NT2/D1 (cell line): ENCODE data around the gene NCOA3.

Experiments
- DNase-seq: peaks from one replicate; pipeline ENCODE4 v3.0.0-alpha.2; 2011; ENCODE audit warnings: low read depth, low spot score
- H3K27me3 ChIP-seq: 2 replicates; pipeline ENCODE4 v1.6.0; 2011; ENCODE audit warnings: mild to moderate bottlenecking; ENCODE audit not compliant: insufficient read length, insufficient read depth
- H3K36me3 ChIP-seq: 2 replicates; pipeline ENCODE4 v1.6.1; 2011; ENCODE audit warnings: mild to moderate bottlenecking, low read length, mixed read lengths; ENCODE audit not compliant: insufficient read depth, insufficient read length
- H3K4me1 ChIP-seq: 2 replicates; pipeline ENCODE4 v1.5.1; 2011; ENCODE audit not compliant: insufficient read depth, insufficient read length
- H3K4me3 ChIP-seq: 2 replicates; pipeline ENCODE4 v1.5.1; 2011; ENCODE audit warnings: low read depth; ENCODE audit not compliant: insufficient read length
- H3K9ac ChIP-seq: 2 replicates; pipeline ENCODE4 v1.6.0; 2011; ENCODE audit warnings: low read depth; ENCODE audit not compliant: insufficient read length
- H3K9me3 ChIP-seq: 2 replicates; pipeline ENCODE4 v1.5.1; 2011; ENCODE audit warnings: mild to moderate bottlenecking, low read length; ENCODE audit not compliant: insufficient read depth
- SUZ12 ChIP-seq: IDR thresholded peaks from 2 replicates; pipeline ENCODE4 v1.6.1; 2011; ENCODE audit not compliant: insufficient read length, insufficient read depth; ENCODE audit errors: extremely low read depth
- YY1 ChIP-seq: IDR thresholded peaks from 2 replicates; pipeline ENCODE4 v1.6.1; 2011; ENCODE audit not compliant: insufficient read length, insufficient read depth
- ZNF274 ChIP-seq: IDR thresholded peaks from 2 replicates; pipeline ENCODE4 v1.6.1; 2011; ENCODE audit warnings: mild to moderate bottlenecking, low read depth, low read length

The NCOA3 gene

DNA sequence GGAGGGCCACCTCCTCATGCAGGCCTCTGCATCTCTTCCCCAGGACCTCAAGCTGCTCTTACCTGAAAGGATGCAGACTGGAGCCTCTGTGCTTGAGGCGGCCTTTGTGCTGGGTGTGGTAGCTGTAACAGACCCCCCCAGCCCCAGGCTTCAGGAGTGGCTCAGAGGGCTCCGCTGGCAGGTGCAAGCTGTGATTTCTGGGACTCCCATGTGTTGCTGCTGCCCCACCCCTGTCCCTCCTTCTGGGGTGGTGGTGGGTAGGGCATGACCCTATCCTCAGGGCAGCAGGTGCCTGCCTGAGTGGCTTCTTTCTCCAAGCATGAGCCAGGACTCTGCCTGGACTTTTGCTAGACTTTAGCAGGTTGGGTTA lies 162.4 kb downstream of the NCOA3 start:
- Histone ChIP-seq H3K9me3 (no peaks in the 10 kb centered on the region), H3K9ac (no peak overlapping the region), H3K4me3 (no peak overlapping the region), H3K36me3 (peaks cover 94% of the 10 kb centered on the region), H3K4me1 (peaks cover 18% of the 10 kb centered on the region), H3K27me3 (no peaks in the 10 kb centered on the region)
- no peak for DNase-seq
- TF ChIP-seq SUZ12 (no peak), ZNF274 (no peak), YY1 (no peak)

DNA sequence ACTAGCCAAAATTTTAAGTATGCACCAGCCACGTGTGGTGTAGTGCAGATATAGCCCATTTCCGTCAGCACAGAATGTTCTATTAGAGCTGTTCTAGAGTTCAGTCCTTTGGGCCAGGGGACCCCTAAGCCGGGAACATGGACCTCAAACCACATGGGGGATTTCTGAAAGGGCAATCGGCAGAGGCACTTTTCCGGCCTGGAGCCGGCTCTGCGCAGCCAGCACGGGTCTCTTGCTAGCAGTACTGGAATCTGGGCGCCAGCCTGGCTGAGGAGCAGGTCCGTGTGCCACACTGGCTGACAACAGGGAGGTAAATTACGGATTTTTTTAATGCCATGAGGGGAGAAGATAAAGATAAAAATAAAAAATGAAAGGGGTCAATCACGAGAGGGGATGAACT lies 163.1 kb downstream of the NCOA3 start:
- TF ChIP-seq ZNF274 (no peak), YY1 (no peak), SUZ12 (no peak)
- Histone ChIP-seq H3K4me1 (peaks cover 18% of the 10 kb centered on the region), H3K27me3 (no peaks in the 10 kb centered on the region), H3K36me3 (peaks cover 94% of the 10 kb centered on the region), H3K9me3 (no peaks in the 10 kb centered on the region), H3K4me3 (no peak overlapping the region), H3K9ac (no peak overlapping the region)
- DNase-seq: no peak

DNA sequence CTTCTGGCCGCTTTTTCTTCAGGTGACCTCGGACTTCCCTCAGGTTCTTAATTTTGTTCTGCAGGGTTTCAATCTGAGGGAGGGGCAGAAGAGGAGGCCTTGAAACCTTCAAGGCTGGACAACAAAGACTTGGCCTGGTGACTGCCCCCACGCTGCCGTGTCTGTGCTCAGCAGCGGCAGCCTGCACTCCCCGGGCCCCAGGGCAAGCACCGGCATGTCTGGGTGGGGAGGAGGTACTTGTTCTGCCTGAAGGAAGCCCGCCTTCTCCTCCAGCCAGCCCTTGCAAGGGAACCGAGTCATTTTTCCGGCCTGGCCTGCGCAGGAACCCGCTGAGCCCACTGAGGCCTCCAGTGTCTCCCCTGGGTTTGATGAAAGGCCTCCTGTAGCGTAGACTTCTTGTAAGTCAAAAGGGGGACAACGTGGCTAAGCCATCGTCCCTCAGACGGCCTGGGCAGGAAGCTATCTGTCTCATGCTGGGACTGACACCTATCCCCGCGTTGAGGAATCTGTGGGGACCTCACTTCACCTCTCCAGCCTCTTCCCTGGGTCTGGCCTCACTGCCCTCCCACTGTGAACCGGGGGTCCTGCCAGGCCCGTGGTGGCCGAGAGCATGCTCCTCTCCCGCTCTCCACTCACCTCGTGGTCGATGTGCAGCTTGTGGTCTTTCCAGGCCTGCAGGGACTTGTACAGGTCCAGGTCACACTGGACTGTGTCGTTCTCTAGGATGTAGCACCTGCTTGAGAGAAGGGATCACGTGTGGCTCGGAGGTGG lies 163.7 kb downstream of the NCOA3 start:
- no peak overlapping the region for H3K4me3 ChIP-seq
- DNase-seq: no peak
- peaks cover 18% of the 10 kb centered on the region for H3K4me1 ChIP-seq
- H3K36me3 ChIP-seq: peaks cover 92% of the 10 kb centered on the region
- no peaks in the 10 kb centered on the region for H3K9me3 ChIP-seq
- TF ChIP-seq ZNF274: no peak
- no peak for TF ChIP-seq YY1
- TF ChIP-seq SUZ12: no peak
- no peaks in the 10 kb centered on the region for H3K27me3 ChIP-seq
- no peak overlapping the region for H3K9ac ChIP-seq

DNA sequence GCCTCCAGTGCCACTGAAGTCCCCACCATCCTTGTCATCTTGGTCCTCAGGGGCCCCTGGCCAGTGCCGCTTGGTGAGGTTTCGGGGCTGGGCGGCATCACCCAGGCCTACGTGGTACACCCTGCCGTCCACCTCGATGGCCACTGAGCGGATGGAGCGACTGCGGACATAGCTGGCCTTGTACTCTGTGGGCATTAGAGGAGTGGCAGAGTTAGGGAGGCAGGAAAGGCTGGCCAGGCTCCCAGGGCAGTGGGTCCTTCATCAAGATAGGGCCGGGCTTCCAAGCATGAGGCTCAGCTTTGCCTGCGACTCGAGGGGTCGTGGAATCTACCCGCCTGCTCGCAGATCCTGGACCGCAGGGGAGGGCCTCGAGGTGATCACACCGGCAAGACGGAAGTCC lies 164.6 kb downstream of the NCOA3 start:
- Histone ChIP-seq H3K9ac (no peak overlapping the region), H3K36me3 (peaks cover 90% of the 10 kb centered on the region), H3K4me3 (no peak overlapping the region), H3K9me3 (no peaks in the 10 kb centered on the region), H3K4me1 (peaks cover 18% of the 10 kb centered on the region), H3K27me3 (no peaks in the 10 kb centered on the region)
- no peak for DNase-seq
- TF ChIP-seq YY1: no peak
- no peak for TF ChIP-seq ZNF274
- no peak for TF ChIP-seq SUZ12

DNA sequence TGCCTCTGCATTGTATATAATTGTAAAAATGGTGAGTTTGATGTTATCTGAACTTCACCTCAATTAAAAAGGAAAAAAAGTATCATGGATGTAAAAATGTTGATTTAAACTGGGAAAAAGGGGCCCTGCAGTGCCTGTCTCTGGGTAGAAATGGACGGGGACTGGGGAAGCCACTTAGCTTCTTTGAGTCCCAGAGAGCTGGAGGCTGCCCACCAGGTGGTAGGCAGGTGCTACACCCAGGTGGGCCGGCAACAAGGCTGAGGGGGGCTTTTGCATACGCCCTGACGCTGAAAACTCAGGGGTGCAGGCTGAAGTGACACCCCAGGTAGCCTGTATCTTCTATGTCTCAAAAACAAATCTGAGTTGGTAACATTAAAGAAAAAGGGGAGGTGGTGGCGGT lies 165.4 kb downstream of the NCOA3 start:
- no peak overlapping the region for H3K9ac ChIP-seq
- H3K27me3 ChIP-seq: no peaks in the 10 kb centered on the region
- no peak for DNase-seq
- peaks cover 18% of the 10 kb centered on the region for H3K4me1 ChIP-seq
- TF ChIP-seq YY1 (no peak), ZNF274 (no peak), SUZ12 (no peak)
- H3K9me3 ChIP-seq: no peaks in the 10 kb centered on the region
- peaks cover 89% of the 10 kb centered on the region for H3K36me3 ChIP-seq
- no peak overlapping the region for H3K4me3 ChIP-seq

DNA sequence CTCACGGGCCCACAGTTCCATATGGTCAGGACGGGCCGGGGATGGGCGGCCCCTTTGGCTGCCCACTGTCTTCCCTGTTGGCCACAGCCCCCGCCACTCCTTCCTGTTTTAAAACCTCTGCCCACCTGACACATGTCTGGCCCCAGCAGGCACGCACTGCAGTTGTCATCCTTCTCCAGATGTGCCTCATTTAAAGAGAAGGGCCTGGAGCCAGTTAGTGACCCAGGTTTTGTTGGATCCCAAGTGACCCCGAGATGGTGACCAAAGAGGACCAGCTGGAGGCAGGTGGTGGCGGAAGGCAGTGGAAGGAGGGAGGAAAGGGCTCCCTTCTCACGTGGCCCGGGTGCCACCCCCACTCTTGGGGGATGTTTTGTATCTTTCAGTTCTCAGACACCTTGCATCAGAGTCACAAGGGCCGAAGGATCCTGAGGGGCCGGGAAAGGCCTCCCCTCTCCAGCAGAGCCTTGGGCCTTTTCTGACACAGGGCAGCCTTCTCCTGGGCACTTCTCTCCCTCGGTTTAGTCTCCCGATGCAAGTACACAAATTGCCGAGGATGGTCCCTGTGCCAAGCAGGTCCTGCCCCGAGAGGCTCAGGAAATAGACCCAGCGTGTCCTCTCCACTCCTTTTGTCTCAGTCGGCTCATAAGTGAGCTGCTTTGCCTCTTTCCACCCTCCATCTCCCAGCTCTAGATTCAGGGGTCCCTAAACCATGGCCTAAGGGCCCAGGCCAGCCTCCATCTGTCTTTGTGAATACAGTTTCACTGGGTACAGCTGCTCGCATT lies 166.0 kb downstream of the NCOA3 start:
- Histone ChIP-seq H3K9ac (no peak overlapping the region), H3K4me1 (peaks cover 18% of the 10 kb centered on the region), H3K9me3 (no peaks in the 10 kb centered on the region), H3K27me3 (no peaks in the 10 kb centered on the region), H3K36me3 (peaks cover 87% of the 10 kb centered on the region), H3K4me3 (no peak overlapping the region)
- no peak for DNase-seq
- no peak for TF ChIP-seq SUZ12
- TF ChIP-seq YY1: no peak
- TF ChIP-seq ZNF274: no peak
